ENCODE results near the gene GPR4.

Gene GPR4

GRCh38 chr19:45601524-45602374, at the start of gene GPR4:
Gene GPR4 (minus strand): TSS chr19:45602212. CDS start chr19:45591866, 10,346 bp downstream.
- Mint-ChIP-seq H3K4me3 (no peak within 1 kb of the TSS), H3K9me3 (no peaks in the 10 kb centered on the region), H3K4me1 (ENCODE audit: low read depth) (peaks cover 42% of the 10 kb centered on the region), H3K27ac (peak within 1 kb of the TSS; percentile 13), H3K27me3 (peaks cover 63% of the 10 kb centered on the region), H3K36me3 (ENCODE audit: low read depth) (no peaks in the 10 kb centered on the region)

- Mint-ChIP-seq H3K36me3 (ENCODE audit: low read depth) (no peaks in the 10 kb centered on the region), H3K9me3 (no peaks in the 10 kb centered on the region), H3K27me3 (peaks cover 6% of the 10 kb centered on the region), H3K27ac (no peak overlapping the region), H3K4me3 (no peak overlapping the region), H3K4me1 (ENCODE audit: low read depth) (peaks cover 8% of the 10 kb centered on the region)
Observed at GRCh38 chr19:45650722-45651121, 48.7 kb upstream of the GPR4 start.

- H3K9me3 Mint-ChIP-seq: no peaks in the 10 kb centered on the region
- H3K4me3 Mint-ChIP-seq: peak overlapping the region; percentile 67
- H3K4me1 Mint-ChIP-seq (ENCODE audit: low read depth): peaks cover 32% of the 10 kb centered on the region
- peaks cover 1% of the 10 kb centered on the region for H3K36me3 Mint-ChIP-seq (ENCODE audit: low read depth)
- peak overlapping the region; percentile 43 for H3K27ac Mint-ChIP-seq
- H3K27me3 Mint-ChIP-seq: peaks cover 6% of the 10 kb centered on the region
Observed at GRCh38 chr19:45646345-45646698, 44.3 kb upstream of the GPR4 start.

- Mint-ChIP-seq H3K4me1 (ENCODE audit: low read depth) (peaks cover 38% of the 10 kb centered on the region), H3K27ac (peak overlapping the region; percentile 43)
Observed at GRCh38 chr19:45645631-45646344, 43.8 kb upstream of the GPR4 start.

DNA sequence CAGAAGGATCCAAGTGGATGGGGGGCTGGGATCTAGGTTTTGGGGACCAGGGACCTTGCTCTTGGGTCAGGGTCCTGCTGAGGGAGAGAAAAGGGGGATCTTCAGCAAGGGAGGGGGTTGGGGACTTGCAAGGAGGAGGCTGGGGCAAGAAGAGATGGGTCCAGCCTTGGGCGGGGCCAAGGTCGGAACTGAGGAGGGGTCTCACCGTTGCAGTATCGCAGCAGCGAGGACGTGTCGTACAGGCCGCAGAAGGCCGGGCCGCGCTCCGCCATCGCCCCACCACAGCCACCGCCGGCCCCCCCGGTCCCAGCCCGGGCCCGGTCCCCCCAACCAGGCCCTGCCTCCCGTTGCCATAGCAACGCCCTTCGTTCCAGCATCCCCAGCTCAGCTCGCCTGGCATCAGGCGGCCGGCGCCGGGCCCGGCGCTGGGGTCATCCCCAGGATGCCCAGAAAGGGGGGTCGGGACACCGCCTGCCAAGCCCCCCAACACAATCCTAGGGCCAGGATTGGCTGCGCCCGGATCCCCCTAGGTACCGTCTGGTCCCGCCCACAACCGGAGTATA, 43.1 kb upstream of the GPR4 start:
- Mint-ChIP-seq H3K36me3 (ENCODE audit: low read depth) (peaks cover 10% of the 10 kb centered on the region), H3K9me3 (no peaks in the 10 kb centered on the region), H3K4me3 (peak overlapping the region; percentile 67), H3K27me3 (peaks cover 6% of the 10 kb centered on the region), H3K4me1 (ENCODE audit: low read depth) (peaks cover 41% of the 10 kb centered on the region), H3K27ac (no peak overlapping the region)

More at GRCh38 chr19:45645631-45646344, 43.8 kb upstream of the GPR4 start:
- H3K27me3 Mint-ChIP-seq: peaks cover 6% of the 10 kb centered on the region
- H3K9me3 Mint-ChIP-seq: no peaks in the 10 kb centered on the region
- peaks cover 7% of the 10 kb centered on the region for H3K36me3 Mint-ChIP-seq (ENCODE audit: low read depth)
- H3K4me3 Mint-ChIP-seq: peak overlapping the region; percentile 67

GRCh38 chr19:45643927-45644771, 42.1 kb upstream of the GPR4 start:
- peak overlapping the region; percentile 95 for H3K4me3 Mint-ChIP-seq
- H3K27ac Mint-ChIP-seq: peak overlapping the region; percentile 21
- peaks cover 46% of the 10 kb centered on the region for H3K4me1 Mint-ChIP-seq (ENCODE audit: low read depth)

DNA sequence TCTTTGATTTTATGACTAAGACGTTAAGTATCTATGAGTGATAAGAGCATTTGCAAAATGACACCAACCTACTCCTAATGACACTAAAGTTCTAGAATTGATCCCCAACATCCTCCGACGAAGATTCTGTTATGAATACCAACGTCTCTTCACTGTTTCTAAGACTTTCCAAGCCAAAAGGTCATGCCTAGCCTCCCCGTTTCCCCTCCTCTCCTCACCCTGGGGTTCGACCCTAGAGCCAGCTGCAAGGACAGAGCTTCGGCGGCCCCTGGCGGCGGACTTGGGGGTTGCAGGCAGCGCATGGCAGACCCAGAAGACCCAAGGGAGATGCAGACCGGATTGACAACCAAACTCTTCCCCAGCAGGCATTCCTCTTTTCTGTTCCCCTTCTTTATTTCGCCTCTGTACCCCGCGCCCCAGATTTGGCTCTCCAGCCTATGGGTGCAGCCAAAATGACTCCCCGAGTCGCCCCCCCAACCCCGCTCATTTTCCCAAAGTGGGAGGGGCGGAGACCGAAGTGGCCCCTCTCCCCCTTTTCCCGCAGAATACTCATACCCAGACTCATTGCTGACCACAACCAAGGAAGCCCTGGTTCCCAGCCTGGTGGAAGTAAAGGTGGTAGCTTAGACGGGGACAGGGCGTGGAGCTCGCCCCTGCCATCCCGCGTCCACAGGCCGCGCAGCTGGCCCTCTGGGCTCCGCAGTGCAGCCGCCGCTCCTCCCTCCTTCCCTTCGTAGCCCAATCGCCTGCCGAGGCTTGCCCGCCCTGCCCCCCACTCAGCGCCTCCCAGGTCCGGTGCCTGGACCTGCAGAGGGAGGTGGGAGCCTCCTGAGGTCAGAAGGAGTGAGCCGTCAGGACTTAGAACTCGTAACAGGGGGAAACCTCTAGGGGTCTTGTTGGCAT, 41.3 kb upstream of the GPR4 start:
- Mint-ChIP-seq H3K27ac (peak overlapping the region; percentile 97), H3K36me3 (ENCODE audit: low read depth) (peaks cover 14% of the 10 kb centered on the region), H3K27me3 (peaks cover 6% of the 10 kb centered on the region), H3K4me3 (peak overlapping the region; percentile 95), H3K9me3 (no peaks in the 10 kb centered on the region), H3K4me1 (ENCODE audit: low read depth) (peaks cover 53% of the 10 kb centered on the region)

More at GRCh38 chr19:45643927-45644771, 42.1 kb upstream of the GPR4 start:
- no peaks in the 10 kb centered on the region for H3K9me3 Mint-ChIP-seq
- peaks cover 6% of the 10 kb centered on the region for H3K27me3 Mint-ChIP-seq
- peaks cover 10% of the 10 kb centered on the region for H3K36me3 Mint-ChIP-seq (ENCODE audit: low read depth)

GRCh38 chr19:45641274-45642105, 39.5 kb upstream of the GPR4 start:
- Mint-ChIP-seq H3K27ac (peak overlapping the region; percentile 97), H3K4me3 (peak overlapping the region; percentile 95)

DNA sequence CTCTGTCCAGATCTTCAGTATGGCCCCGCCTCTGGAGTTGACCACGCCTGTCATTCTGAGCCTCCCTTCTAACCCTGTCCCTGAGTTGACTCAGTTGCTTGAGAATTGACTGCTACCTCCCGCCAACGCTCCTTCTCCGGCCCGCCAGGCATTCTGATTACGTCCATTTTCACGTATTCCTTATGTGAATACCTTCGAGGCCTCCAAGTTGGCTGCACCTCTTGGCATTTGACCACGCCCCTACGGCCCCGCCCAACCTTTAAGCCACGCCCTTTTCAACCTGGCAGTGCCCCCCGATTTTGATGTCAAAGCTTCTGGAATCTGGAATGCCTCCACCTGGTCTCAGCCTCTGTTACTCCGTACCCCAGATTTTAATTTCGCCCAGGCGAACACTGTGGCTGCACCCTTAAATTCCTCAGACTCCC, 38.8 kb upstream of the GPR4 start:
- peaks cover 17% of the 10 kb centered on the region for H3K36me3 Mint-ChIP-seq (ENCODE audit: low read depth)
- H3K4me1 Mint-ChIP-seq (ENCODE audit: low read depth): peaks cover 45% of the 10 kb centered on the region
- H3K27me3 Mint-ChIP-seq: no peaks in the 10 kb centered on the region

More at GRCh38 chr19:45641274-45642105, 39.5 kb upstream of the GPR4 start:
- Mint-ChIP-seq H3K4me1 (ENCODE audit: low read depth) (peaks cover 51% of the 10 kb centered on the region), H3K27me3 (peaks cover 5% of the 10 kb centered on the region), H3K9me3 (no peaks in the 10 kb centered on the region), H3K36me3 (ENCODE audit: low read depth) (peaks cover 14% of the 10 kb centered on the region)

DNA sequence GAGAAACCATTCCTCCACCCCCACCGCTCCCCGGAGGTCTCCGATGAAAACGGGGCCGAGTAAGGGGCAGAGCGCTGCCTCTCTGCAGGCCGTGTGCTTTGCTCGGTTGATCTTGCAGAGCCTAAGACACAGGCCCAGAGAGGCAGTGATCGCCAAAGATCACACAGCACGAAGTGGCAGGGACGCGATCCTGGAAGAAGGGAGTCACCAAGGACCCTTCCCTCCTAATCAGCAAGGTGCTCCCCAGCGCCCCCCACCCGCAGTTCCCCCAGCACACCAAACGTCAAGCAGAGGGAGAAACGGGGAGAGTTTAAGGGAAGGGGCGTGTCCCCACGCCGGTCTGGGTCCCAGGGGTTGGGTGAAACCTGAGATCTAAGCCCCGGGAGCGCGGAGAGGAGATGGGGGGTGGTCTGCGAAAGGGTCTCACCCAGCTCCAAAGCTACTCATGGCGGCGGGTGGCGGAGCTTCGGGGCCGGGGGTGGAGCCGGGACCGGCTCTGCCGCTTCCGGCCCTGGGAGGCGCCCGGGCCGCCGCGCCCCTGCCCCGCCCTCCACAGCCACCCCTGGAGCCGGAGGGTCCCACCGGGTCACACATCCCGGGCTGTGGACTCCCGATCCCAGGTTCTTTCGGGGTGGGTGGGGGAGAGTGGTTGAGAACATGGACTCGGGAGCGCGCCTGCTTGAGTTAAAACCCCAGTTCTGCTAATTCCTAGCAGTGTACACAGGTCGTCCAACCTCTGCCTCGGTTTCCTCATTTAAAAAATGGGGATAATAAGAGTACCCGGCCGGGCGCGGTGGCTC, 37.1 kb upstream of the GPR4 start, which contains the start of gene EML2:
TSS of gene EML2 (minus strand) at position 468 of the 800 bp plus-strand sequence. CDS start at position 447, 21 bp downstream.
- peaks cover 41% of the 10 kb centered on the region for H3K4me1 Mint-ChIP-seq (ENCODE audit: low read depth)
- peak within 1 kb of the TSS; percentile 87 for H3K27ac Mint-ChIP-seq
- H3K36me3 Mint-ChIP-seq (ENCODE audit: low read depth): peaks cover 17% of the 10 kb centered on the region

More for the DNA sequence above, 38.8 kb upstream of the GPR4 start:
- Mint-ChIP-seq H3K9me3 (no peaks in the 10 kb centered on the region), H3K27ac (peak overlapping the region; percentile 97), H3K4me3 (peak overlapping the region; percentile 95)

GRCh38 chr19:45637890-45638667, 36.1 kb upstream of the GPR4 start:
- Mint-ChIP-seq H3K4me3 (peak overlapping the region; percentile 95), H3K27ac (no peak overlapping the region), H3K9me3 (no peaks in the 10 kb centered on the region), H3K4me1 (ENCODE audit: low read depth) (peaks cover 31% of the 10 kb centered on the region), H3K36me3 (ENCODE audit: low read depth) (peaks cover 18% of the 10 kb centered on the region), H3K27me3 (no peaks in the 10 kb centered on the region)

More for the DNA sequence above, 37.1 kb upstream of the GPR4 start, which contains the start of gene EML2:
- Mint-ChIP-seq H3K4me3 (peak within 1 kb of the TSS; percentile 95), H3K9me3 (no peaks in the 10 kb centered on the region), H3K27me3 (no peaks in the 10 kb centered on the region)

All from stimulated activated naive CD8-positive, alpha-beta T cell treated with anti-CD3 and anti-CD28 coated beads, Interleukin-15, Interleukin-2, amounts not matched to agents 100 ng/mL and 50 ng/mL, for 24 hours (primary cell).